GM21619 (cell line): ENCODE data around the gene AGO3.
"Not testable (repeated sequence)": the region's sequence is repeated elsewhere in the genome, so short reads cannot be mapped to it uniquely, and the experiment has no call there.

ENCODE experiments used
- ATAC-seq: cut with Tn5 transposase; IDR thresholded peaks from one replicate; pipeline ENCODE4 v1.9.1; 2021; ENCODE audit not compliant: unreplicated experiment

The AGO3 gene

GRCh38 chr1:35924838-35925237 is 6.1 kb upstream of the AGO3 start:
- no peak for ATAC-seq

- ATAC-seq: no peak
Observed at GRCh38 chr1:35925741-35926140, 5.2 kb upstream of the AGO3 start.

GRCh38 chr1:35927472-35927871 is 3.4 kb upstream of the AGO3 start:
- ATAC-seq: no peak

- ATAC-seq: no peak
Observed at GRCh38 chr1:35929730-35930592, 944 bp upstream of the AGO3 start.

GRCh38 chr1:35931446-35932157 is 697 bp downstream of the AGO3 start:
- peak; percentile 0 for ATAC-seq

- ATAC-seq: no peak
Observed at GRCh38 chr1:35932158-35932636, 1.3 kb downstream of the AGO3 start.

GRCh38 chr1:35932941-35933340 is 2.0 kb downstream of the AGO3 start:
- ATAC-seq: no peak

GRCh38 chr1:35935442-35936388 is 4.8 kb downstream of the AGO3 start:
- ATAC-seq: no peak

- ATAC-seq: no peak
Observed at GRCh38 chr1:35936838-35937237, 5.9 kb downstream of the AGO3 start.

GRCh38 chr1:35939484-35939883 is 8.6 kb downstream of the AGO3 start:
- ATAC-seq: no peak

- ATAC-seq: no peak
Observed at GRCh38 chr1:35945327-35945726, 14.4 kb downstream of the AGO3 start.

GRCh38 chr1:35947547-35947946 is 16.6 kb downstream of the AGO3 start:
- ATAC-seq: no peak

- no peak for ATAC-seq
Observed at GRCh38 chr1:35958558-35958957, 27.7 kb downstream of the AGO3 start.

GRCh38 chr1:35959304-35959703 is 28.4 kb downstream of the AGO3 start:
- no peak for ATAC-seq

GRCh38 chr1:35962952-35963351 is 32.0 kb downstream of the AGO3 start:
- no peak for ATAC-seq

GRCh38 chr1:35964277-35964676 is 33.4 kb downstream of the AGO3 start:
- ATAC-seq: not testable (repeated sequence)

- no peak for ATAC-seq
Observed at GRCh38 chr1:35968396-35968795, 37.5 kb downstream of the AGO3 start.

GRCh38 chr1:35971601-35972000 is 40.7 kb downstream of the AGO3 start:
- ATAC-seq: no peak

GRCh38 chr1:35972631-35973030 is 41.7 kb downstream of the AGO3 start:
- not testable (repeated sequence) for ATAC-seq

GRCh38 chr1:35980090-35980489 is 49.2 kb downstream of the AGO3 start:
- no peak for ATAC-seq

GRCh38 chr1:35988237-35988636 is 57.3 kb downstream of the AGO3 start:
- no peak for ATAC-seq
